NCI-H1417 (cell line): ENCODE measurements around the gene TBX21.
A peak's percentile ranks its signal among the peaks of the same experiment; 100 is the strongest.

Experiments
- DNase-seq, 3 experiments: peaks; one replicate each; lab custom pipeline; 2025; lab: John Stamatoyannopoulos, UW

The TBX21 gene

GRCh38 chr17:47714773-47715396 is 18.2 kb upstream of the TBX21 start:
- no peak for DNase-seq

- DNase-seq = no peak
Measured at GRCh38 chr17:47715669-47716325, 17.2 kb upstream of the TBX21 start.

- DNase-seq = no peak
Measured at GRCh38 chr17:47716375-47716774, 16.7 kb upstream of the TBX21 start.

GRCh38 chr17:47717261-47717697 is 15.8 kb upstream of the TBX21 start:
- DNase-seq = peak in 1 of 3 experiments; percentile 10

- peak in 2 of 3 experiments; percentile 42 to 62 for DNase-seq
Measured at GRCh38 chr17:47717979-47718621, 14.9 kb upstream of the TBX21 start.

- no peak for DNase-seq
Measured at GRCh38 chr17:47718634-47719405, 14.2 kb upstream of the TBX21 start.

GRCh38 chr17:47719411-47720152 is 13.5 kb upstream of the TBX21 start:
- no peak for DNase-seq

- no peak for DNase-seq
Measured at GRCh38 chr17:47720196-47720595, 12.8 kb upstream of the TBX21 start.

- DNase-seq = peak in 2 of 3 experiments; percentile 48 to 55
Measured at GRCh38 chr17:47720754-47721533, 12.1 kb upstream of the TBX21 start.

GRCh38 chr17:47721725-47722124 is 11.3 kb upstream of the TBX21 start:
- DNase-seq = no peak

GRCh38 chr17:47724705-47725104 is 8.3 kb upstream of the TBX21 start:
- no peak for DNase-seq

GRCh38 chr17:47725446-47726111 is 7.5 kb upstream of the TBX21 start:
- DNase-seq = no peak

- DNase-seq = peak in 2 of 3 experiments; percentile 32 to 56
Measured at GRCh38 chr17:47726796-47727703, 6.0 kb upstream of the TBX21 start.

- DNase-seq = peak in 2 of 3 experiments; percentile 32 to 67
Measured at GRCh38 chr17:47727704-47728036, 5.4 kb upstream of the TBX21 start.

- no peak for DNase-seq
Measured at GRCh38 chr17:47728214-47728877, 4.7 kb upstream of the TBX21 start.

- no peak for DNase-seq
Measured at GRCh38 chr17:47729476-47729875, 3.6 kb upstream of the TBX21 start.

GRCh38 chr17:47730681-47731080 is 2.4 kb upstream of the TBX21 start:
- DNase-seq = no peak

- DNase-seq = no peak
Measured at GRCh38 chr17:47731396-47731795, 1.6 kb upstream of the TBX21 start.
